Panc1 (cell line): Measurements from ENCODE around the gene ELK4. TPM values are rescaled to one million over a fixed set of nuclear protein-coding genes. Genes with fewer than 3 reads are reported as not detected.

ENCODE experiments used
- ATAC-seq: fragments of 200-7000 bp; cut with Tn5 transposase; 2 replicates; pipeline ENCODE4 v1.9.1; 2020; ENCODE audit warnings: mild to moderate bottlenecking, moderate library complexity
- BruUV-seq: library from RNA; stranded (reverse); fragments of 400-500 nt; replicated peaks from 2 replicates; lab custom pipeline; 2021; lab: Mats Ljungman, UMichigan
- CTCF ChIA-PET: fragments of 300-600 bp; sonication (Branson Sonifier 250); formaldehyde crosslinking; loops from one replicate; lab custom pipeline; 2022; ENCODE audit warnings: antibody characterized with exemption; lab: Charles Lee
- POLR2A ChIA-PET: fragments of 300-600 bp; sonication (Branson Sonifier 250); formaldehyde crosslinking; loops from one replicate; lab custom pipeline; 2022; ENCODE audit warnings: antibody characterized with exemption; lab: Charles Lee
- DNase-seq: peaks from one replicate; pipeline ENCODE4 v3.0.0-alpha.2; 2010; ENCODE audit warnings: low read depth, low spot score
- H3K27ac ChIP-seq: 2 replicates; pipeline ENCODE4 v1.5.1; 2011; ENCODE audit warnings: mild to moderate bottlenecking, low read length, inconsistent platforms
- H3K27me3 ChIP-seq: fragments of 200-500 bp; sonication (Bioruptor generic); 2 replicates; pipeline ENCODE4 v1.6.0; 2014; ENCODE audit warnings: low read length, inconsistent platforms; ENCODE audit not compliant: control insufficient read depth, insufficient read depth
- H3K36me3 ChIP-seq: fragments of 200-500 bp; sonication (Bioruptor generic); 2 replicates; pipeline ENCODE4 v1.5.1; 2014; ENCODE audit warnings: inconsistent platforms, mild to moderate bottlenecking, low read length, moderate library complexity; ENCODE audit not compliant: control insufficient read depth, insufficient read depth
- H3K4me1 ChIP-seq: 2 replicates; pipeline ENCODE4 v1.5.1; 2011; ENCODE audit warnings: inconsistent platforms, mild to moderate bottlenecking, low read length, moderate library complexity; ENCODE audit not compliant: control insufficient read depth, insufficient read depth
- H3K4me3 ChIP-seq, 2 experiments: 2 replicates each; pipeline ENCODE4 v1.5.1; 2011 to 2012; ENCODE audit warnings: low read depth in 2 of 2, low read length in 2 of 2, mild to moderate bottlenecking in 2 of 2, inconsistent platforms in 1 of 2, moderate library complexity in 1 of 2
- H3K9me3 ChIP-seq: fragments of 200-500 bp; sonication (Bioruptor generic); 2 replicates; pipeline ENCODE4 v1.5.1; 2014; ENCODE audit warnings: low read depth, mild to moderate bottlenecking, inconsistent platforms, low read length, moderate library complexity; ENCODE audit not compliant: control insufficient read depth, insufficient read depth
- CTCF ChIP-seq: fragments of 450-650 bp; IDR thresholded peaks from 2 replicates; pipeline ENCODE4 v1.5.1; 2017; ENCODE audit warnings: mild to moderate bottlenecking
- POLR2AphosphoS5 ChIP-seq: IDR thresholded peaks from 2 replicates; pipeline ENCODE4 v1.6.1; 2012; ENCODE audit warnings: mild to moderate bottlenecking, low read depth, low read length, moderate library complexity
- REST ChIP-seq, 2 experiments: IDR thresholded peaks; 2 replicates each; pipeline ENCODE4 v1.6.1; 2011 to 2012; ENCODE audit warnings: low read depth in 2 of 2, control low read depth in 1 of 2, low read length in 1 of 2, mild to moderate bottlenecking in 1 of 2, moderate library complexity in 1 of 2; ENCODE audit not compliant: insufficient read depth in 1 of 2
- SIN3A ChIP-seq: IDR thresholded peaks from 2 replicates; pipeline ENCODE4 v1.6.1; 2012; ENCODE audit warnings: low read depth, mild to moderate bottlenecking, low read length, moderate library complexity, borderline replicate concordance; ENCODE audit not compliant: insufficient read depth
- TCF7L2 ChIP-seq: IDR thresholded peaks from 2 replicates; pipeline ENCODE4 v1.6.1; 2011; ENCODE audit warnings: mild to moderate bottlenecking, low read depth, low read length, inconsistent platforms
- in situ Hi-C: cut with HindIII; loops from 2 replicates; pipeline ENCODE4 v1.10.0; 2016; ENCODE audit warnings: low sequenced_read_pairs, low pct_unique_long_range_greater_than_20kb
- intact Hi-C: fragments of 100-400 bp; cut with micrococcal nuclease; formaldehyde crosslinking; loops from one replicate; pipeline ENCODE4 v1.10.0; 2022; ENCODE audit not compliant: unreplicated experiment
- total RNA-seq: library from RNA; stranded (reverse); gene quantifications from one replicate; pipeline ENCODE4 v1.2.1, GENCODE V29; 2021; ENCODE audit not compliant: unreplicated experiment

Gene ELK4
- total RNA-seq, 1 experiment from 2014 or later: 54.6 TPM

- Histone ChIP-seq H3K9me3 (no peaks in the 10 kb centered on the region), H3K36me3 (no peaks in the 10 kb centered on the region), H3K27me3 (no peaks in the 10 kb centered on the region), H3K27ac (no peak overlapping the region), H3K4me3 (no peak overlapping the region), H3K4me1 (peaks cover 18% of the 10 kb centered on the region)
- ChIA-PET CTCF (interaction anchor here (1.1 kb wide), 1 partner anchor 316 kb away, joined by 3 read pairs; no protein-coding TSS in a partner anchor), POLR2A (interaction anchor here (0.5 kb wide), 1 partner anchor 151 kb away, joined by 8 read pairs; the partner anchor contains the start of gene SLC41A1)
- intact Hi-C loops: no loop called here
- ATAC-seq (no peak), DNase-seq (no peak)
- no peak for TF ChIP-seq SIN3A
- TF ChIP-seq CTCF: no peak
- TF ChIP-seq REST (IDR thresholded peaks at IDR 0.05; ENCODE audit: insufficient read depth in 1 of 2, low read depth in 2 of 2, low read length in 1 of 2): no peak
- no peak for TF ChIP-seq TCF7L2
- no peak for TF ChIP-seq POLR2AphosphoS5
- no TSS peak for BruUV-seq
- in situ Hi-C loops: no loop called here
Measured at GRCh38 chr1:205661429-205662134, 29.8 kb upstream of the ELK4 start.

- in situ Hi-C loops: no loop called here
- ChIA-PET POLR2A (no interaction called here), CTCF (interaction anchor here (2.0 to 6.5 kb wide), 4 partner anchors 49 to 136 kb away, joined by 11 to 110 read pairs (median 44); no protein-coding TSS in a partner anchor)
- Histone ChIP-seq H3K4me3 (no peak overlapping the region), H3K36me3 (no peaks in the 10 kb centered on the region), H3K27ac (no peak overlapping the region), H3K27me3 (no peaks in the 10 kb centered on the region), H3K4me1 (peaks cover 14% of the 10 kb centered on the region), H3K9me3 (no peaks in the 10 kb centered on the region)
- DNase-seq: no peak
- no peak for ATAC-seq
- no TSS peak for BruUV-seq
- intact Hi-C loops: no loop called here
- TF ChIP-seq CTCF (no peak), POLR2AphosphoS5 (no peak), SIN3A (no peak), TCF7L2 (no peak), REST (IDR thresholded peaks at IDR 0.05; ENCODE audit: insufficient read depth in 1 of 2, low read depth in 2 of 2, low read length in 1 of 2) (no peak)
Measured at GRCh38 chr1:205660361-205660760, 28.6 kb upstream of the ELK4 start.
